ENCODE data around the gene IL23R.

IL23R gene

GRCh38 chr1:67307251-67308060 is 141.2 kb downstream of the IL23R start, which contains the start of gene IL12RB2:
IL12RB2 (plus strand) TSS chr1:67307873; CDS start chr1:67320369, 12,496 bp downstream.
- peak; percentile 21 for DNase-seq (ENCODE audit: low read depth)

DNA sequence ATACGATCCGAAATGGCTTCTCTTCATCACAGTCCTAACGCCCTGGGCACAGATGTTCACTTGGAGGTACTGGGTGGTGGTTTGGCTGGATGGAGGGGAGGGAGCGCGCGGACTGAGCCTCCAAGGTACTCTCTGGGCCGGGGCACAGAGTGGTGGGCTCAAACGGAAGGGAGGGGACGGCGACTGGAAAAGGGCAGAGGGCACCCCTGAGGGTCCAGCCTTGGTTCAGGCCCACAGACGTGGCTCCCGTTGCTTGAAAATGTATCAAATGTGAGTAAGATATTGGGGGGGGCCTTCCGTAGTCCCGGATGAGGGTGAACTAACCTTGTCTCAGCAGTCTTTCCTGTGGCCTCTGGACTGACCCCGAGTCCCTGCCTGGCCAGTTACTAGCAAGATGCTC is 141.9 kb downstream of the IL23R start:
- DNase-seq (ENCODE audit: low read depth) = no peak

Data from stimulated activated CD8-positive, alpha-beta memory T cell treated with anti-CD3 and anti-CD28 coated beads, Interleukin-12 subunit alpha, Interleukin-12 subunit beta, amount 100 ng/mL, for 4 hours (primary cell).